NCI-H2171 treated with DMSO at 0.1 percent for 48 hours (cell line): ENCODE measurements around the gene CCDC191.

Experiments
- DNase-seq: peaks from one replicate; lab custom pipeline; 2025; lab: John Stamatoyannopoulos, UW

Gene CCDC191

DNA sequence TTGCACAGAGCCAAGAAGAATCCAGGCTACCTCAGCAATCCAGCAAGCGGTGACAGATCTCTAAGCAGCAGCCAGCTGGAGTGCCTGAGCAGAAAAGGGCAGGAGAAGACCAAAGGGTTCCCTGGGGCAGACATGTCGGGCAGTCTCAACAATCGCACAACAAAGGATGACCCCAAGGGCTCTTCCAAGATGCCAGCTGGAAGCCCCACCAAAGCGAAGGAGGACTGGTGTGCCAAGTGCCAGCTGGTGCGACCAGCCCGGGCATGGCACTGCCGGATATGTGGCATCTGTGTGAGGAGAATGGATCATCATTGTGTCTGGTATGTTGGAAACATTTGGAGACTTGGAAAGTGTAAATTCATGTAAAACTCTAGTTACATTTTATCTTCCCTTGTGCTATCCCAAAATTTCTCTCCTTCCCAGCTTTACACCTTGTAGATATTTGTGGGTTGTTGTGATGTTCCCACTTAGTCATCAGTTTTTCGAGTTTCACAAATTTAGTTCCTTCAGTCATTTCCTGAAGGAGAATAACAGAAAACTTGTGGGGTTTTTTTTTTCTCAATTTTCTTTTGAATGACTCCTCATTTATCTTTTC is 102.1 kb downstream of the CCDC191 start:
- DNase-seq = peak; percentile 17

DNA sequence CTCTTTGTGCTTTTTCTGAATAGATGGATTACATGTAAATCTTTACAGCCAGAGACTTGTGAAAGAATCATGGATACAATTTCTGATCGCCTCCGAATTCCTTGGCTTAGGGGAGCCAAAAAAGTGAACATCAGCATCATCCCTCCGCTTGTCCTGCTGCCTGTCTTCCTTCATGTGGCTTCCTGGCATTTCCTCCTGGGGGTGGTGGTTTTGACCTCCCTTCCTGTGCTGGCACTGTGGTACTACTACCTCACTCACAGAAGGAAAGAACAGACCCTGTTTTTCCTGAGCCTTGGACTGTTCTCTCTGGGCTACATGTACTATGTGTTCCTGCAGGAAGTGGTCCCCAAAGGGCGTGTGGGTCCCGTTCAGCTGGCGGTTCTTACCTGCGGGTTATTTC is 102.6 kb downstream of the CCDC191 start:
- no peak for DNase-seq

DNA sequence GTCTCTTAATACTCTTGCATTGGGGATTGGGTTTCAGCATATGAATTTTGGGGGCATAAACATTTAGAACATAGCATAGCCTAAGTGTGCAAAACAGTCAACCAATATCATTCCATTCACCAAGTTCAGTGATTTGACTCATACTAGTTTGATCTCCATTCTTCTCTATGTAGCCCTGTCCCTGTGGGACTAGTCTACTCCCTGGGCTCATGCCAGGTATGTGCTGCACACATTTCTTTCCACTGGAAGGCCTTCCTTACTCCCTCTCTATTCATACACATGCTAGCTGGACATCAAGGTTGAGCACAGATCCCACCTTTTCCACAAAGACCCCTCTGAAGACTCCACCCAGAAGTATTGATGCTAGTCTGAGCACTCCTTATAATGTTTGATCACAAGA is 103.4 kb downstream of the CCDC191 start:
- DNase-seq = no peak

DNA sequence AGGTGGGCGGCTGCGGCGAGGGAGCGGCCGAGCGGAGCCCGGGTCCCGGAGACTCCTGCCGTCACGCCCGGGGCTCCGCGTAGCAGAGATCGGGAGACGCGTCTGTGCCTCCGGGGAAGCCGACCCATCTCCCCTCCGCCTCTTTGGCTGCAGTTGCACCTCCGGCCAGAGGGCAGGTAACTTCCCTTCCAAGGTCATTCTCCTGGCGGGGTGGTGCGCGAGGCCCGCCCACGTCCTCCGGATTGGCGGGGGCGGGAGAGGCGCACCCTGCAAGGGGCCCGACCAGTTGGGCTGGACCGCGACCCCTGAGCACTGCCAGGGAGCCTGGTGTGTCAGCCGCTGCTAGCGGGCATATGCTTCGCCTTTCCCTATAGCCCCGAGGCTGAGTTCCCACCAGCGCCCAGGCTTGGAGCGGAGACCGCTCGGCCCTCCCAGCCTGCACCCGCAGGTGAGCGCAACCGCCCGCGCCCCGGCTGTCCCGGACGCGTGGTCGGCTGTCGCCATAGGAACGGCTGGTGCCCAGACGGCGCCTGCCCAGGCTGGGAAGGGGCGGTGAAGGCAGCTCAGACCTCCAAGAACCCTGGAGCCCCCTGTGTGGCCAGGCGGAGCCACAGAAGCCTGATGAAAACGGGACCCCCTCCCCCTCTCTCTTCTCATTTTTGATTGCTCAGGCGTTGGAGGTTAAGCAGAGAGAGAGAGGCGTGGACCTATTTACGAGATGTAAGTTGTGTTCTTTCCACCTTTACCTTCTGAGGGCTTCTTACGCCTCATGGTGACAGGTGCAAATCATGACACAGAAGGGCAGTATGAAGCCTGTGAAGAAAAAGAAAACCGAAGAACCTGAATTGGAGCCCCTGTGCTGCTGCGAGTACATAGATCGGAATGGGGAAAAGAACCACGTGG is 108.1 kb downstream of the CCDC191 start:
- DNase-seq = peak; percentile 68

DNA sequence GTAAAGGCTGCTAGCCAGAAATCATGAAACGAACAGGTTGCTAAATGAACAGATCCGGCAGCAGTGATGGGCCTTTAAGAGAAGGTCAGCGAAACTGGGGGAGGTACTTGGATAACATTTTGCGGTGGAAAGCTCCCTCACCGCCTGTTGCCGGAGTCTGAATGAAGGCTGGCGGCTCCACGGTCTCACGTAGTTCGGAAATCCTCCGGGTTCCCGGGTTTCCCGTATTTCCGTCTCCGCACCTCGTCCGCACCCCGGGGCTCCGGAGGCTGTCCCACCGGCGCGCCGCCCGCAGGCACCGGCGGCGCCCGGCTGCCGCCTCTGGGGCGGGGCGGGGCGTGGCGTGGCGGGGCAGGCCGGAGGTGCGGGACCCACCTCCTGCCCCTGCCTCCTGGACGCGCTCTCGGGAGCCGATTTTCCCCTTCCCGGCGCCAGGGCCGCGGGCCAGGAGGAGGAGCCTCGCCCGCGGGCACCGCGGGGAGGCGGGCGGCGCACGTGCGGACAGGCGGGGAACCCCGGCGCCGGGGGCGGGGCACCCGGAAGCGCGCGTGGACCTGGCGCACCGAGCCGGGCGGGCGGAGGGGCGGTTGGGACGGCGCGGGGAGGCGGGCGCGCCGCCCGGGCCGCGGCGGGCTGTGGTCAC is 108.8 kb downstream of the CCDC191 start, which contains the start of gene ZDHHC23:
ZDHHC23 (plus strand) TSS at position 642 of the 643 bp plus-strand sequence. CDS start 790 bp downstream, outside the sequence.
- DNase-seq = peak; percentile 75

DNA sequence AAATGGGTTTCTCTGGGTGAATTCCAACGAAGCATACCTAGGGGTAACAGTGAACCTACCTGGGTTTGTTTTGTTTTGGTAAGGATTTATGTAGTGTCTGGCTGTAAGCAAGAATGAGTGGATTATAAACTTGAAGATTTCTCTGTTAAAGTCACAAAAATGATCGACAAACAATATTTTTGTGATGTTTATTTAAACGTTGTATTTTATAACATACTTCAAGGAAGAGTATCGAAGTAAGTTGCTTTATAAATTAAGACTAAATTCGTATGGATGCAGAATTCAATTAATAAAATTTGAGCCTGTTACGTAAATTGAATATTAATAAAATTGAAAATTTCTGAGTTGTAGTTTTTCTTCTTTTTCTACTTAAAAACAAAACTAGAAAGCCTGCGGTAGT is 109.5 kb downstream of the CCDC191 start:
- no peak for DNase-seq

DNA sequence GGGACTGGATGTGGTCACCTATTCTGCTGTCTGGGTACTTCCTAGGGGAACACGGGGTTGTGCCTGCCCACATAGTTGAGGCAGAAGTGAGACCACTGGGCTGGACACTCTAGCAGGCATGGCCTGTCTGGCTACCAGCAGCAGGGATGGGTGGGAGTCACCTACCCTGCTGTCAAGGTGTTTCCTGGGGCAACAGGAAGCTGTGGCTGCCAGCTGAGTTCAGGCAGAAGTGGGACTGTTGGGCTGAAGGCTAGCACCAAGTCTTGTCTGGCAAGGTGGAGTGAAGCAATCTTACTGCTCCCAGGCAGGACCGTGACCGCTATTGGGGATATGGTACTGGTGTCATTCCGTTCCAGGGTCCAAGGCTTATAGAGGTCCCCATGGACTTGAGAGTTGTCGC is 128.8 kb downstream of the CCDC191 start:
- no peak for DNase-seq

DNA sequence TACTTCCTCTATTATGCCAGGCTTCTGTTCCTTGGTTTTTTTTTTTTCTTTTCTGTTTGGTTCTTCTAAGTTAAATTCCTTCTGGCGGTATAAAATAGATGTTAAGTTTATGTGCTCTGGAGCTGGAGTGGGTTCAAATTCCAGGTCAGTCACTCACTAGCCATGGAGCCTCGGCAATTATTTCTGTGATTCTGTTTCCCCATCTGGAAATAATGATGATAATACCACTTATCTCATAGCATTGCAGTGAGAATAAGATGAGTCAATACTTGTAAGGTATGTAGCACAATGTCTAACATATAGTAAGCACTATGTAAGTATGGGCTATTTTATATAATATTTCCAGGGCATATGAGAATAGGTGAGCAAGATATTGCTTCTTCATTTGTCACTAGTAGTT is 141.7 kb downstream of the CCDC191 start:
- no peak for DNase-seq
